Measurements from ENCODE around the gene TFF1.

GRCh38 chr21:42317826-42318746 is 48.2 kb downstream of the TFF1 start:
- TF ChIP-seq, protein P1, sequence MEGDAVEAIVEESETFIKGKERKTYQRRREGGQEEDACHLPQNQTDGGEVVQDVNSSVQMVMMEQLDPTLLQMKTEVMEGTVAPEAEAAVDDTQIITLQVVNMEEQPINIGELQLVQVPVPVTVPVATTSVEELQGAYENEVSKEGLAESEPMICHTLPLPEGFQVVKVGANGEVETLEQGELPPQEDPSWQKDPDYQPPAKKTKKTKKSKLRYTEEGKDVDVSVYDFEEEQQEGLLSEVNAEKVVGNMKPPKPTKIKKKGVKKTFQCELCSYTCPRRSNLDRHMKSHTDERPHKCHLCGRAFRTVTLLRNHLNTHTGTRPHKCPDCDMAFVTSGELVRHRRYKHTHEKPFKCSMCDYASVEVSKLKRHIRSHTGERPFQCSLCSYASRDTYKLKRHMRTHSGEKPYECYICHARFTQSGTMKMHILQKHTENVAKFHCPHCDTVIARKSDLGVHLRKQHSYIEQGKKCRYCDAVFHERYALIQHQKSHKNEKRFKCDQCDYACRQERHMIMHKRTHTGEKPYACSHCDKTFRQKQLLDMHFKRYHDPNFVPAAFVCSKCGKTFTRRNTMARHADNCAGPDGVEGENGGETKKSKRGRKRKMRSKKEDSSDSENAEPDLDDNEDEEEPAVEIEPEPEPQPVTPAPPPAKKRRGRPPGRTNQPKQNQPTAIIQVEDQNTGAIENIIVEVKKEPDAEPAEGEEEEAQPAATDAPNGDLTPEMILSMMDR (IDR thresholded peaks at IDR 0.05) = no peak
- TF ChIP-seq POLR2A (IDR thresholded peaks at IDR 0.05) = no peak

Data from thyroid gland (tissue), 4 donors.